ENCODE data around the gene CAPN7.
A peak's percentile ranks its signal among the peaks of the same experiment; 100 is the strongest.
"Not testable (repeated sequence)": the region's sequence is repeated elsewhere in the genome, so short reads cannot be mapped to it uniquely, and the experiment has no call there.

The CAPN7 gene

DNA sequence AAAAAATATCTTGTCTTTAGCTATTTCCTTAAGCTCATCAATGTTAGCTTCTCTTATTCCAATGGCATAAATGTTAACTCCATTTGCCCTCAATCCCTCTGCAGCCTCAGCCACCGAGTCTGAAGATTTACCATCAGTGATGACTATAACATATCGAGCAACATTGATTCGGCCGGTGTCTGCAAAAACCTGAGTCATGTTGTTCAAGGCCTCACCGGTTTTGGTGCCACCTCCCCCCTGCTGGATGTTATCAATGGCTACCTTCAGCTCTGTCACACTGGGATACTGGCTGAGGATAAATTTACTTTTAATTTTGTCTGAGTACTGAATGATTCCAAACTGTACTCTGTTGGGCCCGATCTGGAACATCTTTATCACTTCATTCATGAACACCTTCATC, 41.0 kb upstream of the CAPN7 start:
- no peak overlapping the region for H3K4me3 ChIP-seq (ENCODE audit: low read depth, low read length)
- no peak for TF ChIP-seq CTCF (IDR thresholded peaks at IDR 0.05; ENCODE audit: low read depth, low read length, missing control alignments)

DNA sequence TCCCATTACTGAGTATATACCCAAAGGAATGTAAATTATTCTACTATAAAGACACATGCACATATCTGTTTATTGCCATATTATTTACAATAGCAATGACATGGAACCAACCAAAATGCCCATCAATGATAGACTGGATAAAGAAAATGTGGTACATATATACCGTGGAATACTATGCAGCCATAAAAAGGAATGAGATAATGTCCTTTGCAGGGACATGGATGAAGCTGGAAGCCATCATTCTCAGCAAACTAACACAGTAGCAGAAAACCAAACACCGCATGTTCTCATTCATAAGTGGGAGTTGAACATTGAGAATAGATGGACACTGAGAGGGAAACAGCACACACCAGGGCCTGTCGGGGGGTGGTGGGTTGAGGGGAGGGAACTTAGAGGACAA, 39.7 kb upstream of the CAPN7 start:
- not testable (repeated sequence) for DNase-seq (ENCODE audit: low read depth); H3K4me3 ChIP-seq (ENCODE audit: low read depth, low read length)

More for the DNA sequence above, 41.0 kb upstream of the CAPN7 start:
- no peak for DNase-seq (ENCODE audit: low read depth)

DNA sequence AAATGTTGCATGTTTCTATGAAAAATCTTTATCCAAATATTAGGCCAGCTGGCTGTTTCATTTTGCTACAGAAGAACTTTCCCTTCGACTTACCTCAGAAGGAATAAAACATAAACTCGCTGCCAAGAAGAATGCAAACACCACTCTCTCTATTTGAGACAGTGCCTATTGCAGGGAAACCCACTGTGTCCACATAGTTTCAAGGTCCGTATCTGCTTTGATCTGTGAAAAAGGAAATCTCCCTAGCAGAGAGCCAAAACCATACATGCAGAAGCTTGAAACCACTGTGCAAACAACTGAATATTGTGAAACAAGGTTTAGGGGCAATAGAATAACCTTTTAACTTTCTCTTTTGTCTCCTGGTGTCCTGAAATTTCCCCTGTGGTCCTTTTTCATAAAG, 35.0 kb upstream of the CAPN7 start:
- DNase-seq (ENCODE audit: low read depth), result peak; percentile 3

DNA sequence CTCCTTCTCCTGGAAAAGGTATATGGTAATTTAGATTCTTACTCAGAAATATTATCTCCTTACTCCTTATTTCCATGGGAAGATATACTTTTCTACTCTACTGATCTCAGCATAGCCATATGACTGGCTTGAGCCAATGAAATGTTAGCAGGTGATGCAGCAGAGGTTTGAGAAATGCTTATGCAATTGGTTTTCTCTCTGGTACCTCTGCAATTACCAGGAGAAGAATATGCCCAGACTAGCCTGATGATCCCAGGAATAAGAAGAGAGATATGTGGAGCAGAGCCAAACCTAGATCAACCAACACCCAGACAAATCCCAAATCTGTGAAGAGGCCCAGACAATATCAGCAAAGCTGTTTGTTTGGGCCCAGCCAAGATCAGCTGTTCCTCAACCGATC, 33.2 kb upstream of the CAPN7 start:
- H3K4me3 ChIP-seq (ENCODE audit: low read depth, low read length), result no peak overlapping the region
- TF ChIP-seq CTCF (IDR thresholded peaks at IDR 0.05; ENCODE audit: low read depth, low read length, missing control alignments), result no peak
- DNase-seq (ENCODE audit: low read depth), result no peak

More for the DNA sequence above, 35.0 kb upstream of the CAPN7 start:
- H3K4me3 ChIP-seq (ENCODE audit: low read depth, low read length), result no peak overlapping the region
- TF ChIP-seq CTCF (IDR thresholded peaks at IDR 0.05; ENCODE audit: low read depth, low read length, missing control alignments), result no peak

DNA sequence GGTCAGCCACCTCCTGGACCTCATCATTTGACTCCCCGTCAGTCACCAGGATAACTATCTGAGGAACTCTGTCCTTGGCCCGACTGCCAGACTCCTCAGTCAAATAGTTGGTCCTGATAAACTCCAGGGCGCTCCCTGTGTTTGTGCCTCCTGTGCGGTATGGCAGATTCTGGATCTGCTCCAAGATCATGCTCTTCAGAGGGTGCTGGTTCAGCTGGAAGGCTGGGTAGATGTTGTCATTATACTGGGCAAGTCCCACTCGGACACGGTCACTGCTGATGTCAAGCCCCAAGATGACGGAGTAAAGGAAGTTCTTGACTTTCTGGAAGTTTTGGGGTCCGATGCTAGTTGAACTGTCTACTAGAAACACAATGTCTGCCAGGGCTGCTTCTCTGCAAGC, 31.1 kb upstream of the CAPN7 start:
- H3K4me3 ChIP-seq (ENCODE audit: low read depth, low read length), result no peak overlapping the region
- no peak for DNase-seq (ENCODE audit: low read depth)
- no peak for TF ChIP-seq CTCF (IDR thresholded peaks at IDR 0.05; ENCODE audit: low read depth, low read length, missing control alignments)

GRCh38 chr3:15175605-15176004, 30.4 kb upstream of the CAPN7 start:
- H3K4me3 ChIP-seq (ENCODE audit: low read depth, low read length), result no peak overlapping the region
- DNase-seq (ENCODE audit: low read depth), result no peak
- TF ChIP-seq CTCF (IDR thresholded peaks at IDR 0.05; ENCODE audit: low read depth, low read length, missing control alignments), result no peak

DNA sequence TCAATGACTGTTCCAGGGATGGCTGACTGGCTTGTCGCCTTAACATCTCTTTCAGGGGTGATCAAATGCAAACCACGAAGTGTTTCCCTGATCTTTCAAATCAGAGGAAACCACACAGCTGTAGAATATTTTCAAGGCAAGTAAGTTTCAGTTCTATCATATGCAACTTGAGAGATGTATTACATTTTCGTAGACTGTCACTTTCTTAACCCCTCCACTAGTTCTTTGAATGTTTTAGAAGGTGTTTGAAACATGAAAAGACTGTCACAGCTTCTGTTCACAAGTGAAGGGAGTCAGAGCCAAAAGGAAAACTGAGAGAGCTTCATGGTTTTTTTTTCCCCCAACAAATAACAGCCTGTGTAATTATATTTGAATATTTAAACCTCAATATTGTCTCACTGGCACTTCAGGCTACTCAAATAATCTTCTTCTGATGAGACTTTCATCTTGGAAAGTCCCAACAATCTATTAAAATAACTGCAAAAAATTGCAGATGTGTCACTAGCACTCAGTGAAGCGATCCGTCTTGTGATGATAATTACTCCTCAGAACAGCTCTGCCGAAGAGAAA, 25.9 kb upstream of the CAPN7 start:
- no peak for TF ChIP-seq CTCF (IDR thresholded peaks at IDR 0.05; ENCODE audit: low read depth, low read length, missing control alignments)
- H3K4me3 ChIP-seq (ENCODE audit: low read depth, low read length), result no peak overlapping the region; the same call in 1 of the 2 replicates
- DNase-seq (ENCODE audit: low read depth), result no peak

Measured in GM12864 (cell line).